ENCODE measurements around the gene TMPRSS2.

- TF ChIP-seq POLR2A (IDR thresholded peaks at IDR 0.05) (no peak), CTCF (IDR thresholded peaks at IDR 0.05) (no peak)
Observed at GRCh38 chr21:41465176-41465781, 42.7 kb downstream of the TMPRSS2 start.
